Measurements from ENCODE around the gene KCTD7. TPM values are rescaled to one million over a fixed set of nuclear protein-coding genes. Genes with fewer than 3 reads are reported as not detected.

KCTD7 gene
- total and polyA plus RNA-seq, 2 of the 13 experiments (the other 11 are each of a cell fraction or from before 2014, with no cell fraction given), result 7.3 to 13.5 TPM

- TF ChIP-seq, protein P1, sequence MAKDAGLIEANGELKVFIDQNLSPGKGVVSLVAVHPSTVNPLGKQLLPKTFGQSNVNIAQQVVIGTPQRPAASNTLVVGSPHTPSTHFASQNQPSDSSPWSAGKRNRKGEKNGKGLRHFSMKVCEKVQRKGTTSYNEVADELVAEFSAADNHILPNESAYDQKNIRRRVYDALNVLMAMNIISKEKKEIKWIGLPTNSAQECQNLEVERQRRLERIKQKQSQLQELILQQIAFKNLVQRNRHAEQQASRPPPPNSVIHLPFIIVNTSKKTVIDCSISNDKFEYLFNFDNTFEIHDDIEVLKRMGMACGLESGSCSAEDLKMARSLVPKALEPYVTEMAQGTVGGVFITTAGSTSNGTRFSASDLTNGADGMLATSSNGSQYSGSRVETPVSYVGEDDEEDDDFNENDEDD (CRISPR knock-in tag; IDR thresholded peaks at IDR 0.05; ENCODE audit: borderline replicate concordance), result peak; percentile 74; the same call in 1 of the 2 replicates
- TF ChIP-seq, protein P2, sequence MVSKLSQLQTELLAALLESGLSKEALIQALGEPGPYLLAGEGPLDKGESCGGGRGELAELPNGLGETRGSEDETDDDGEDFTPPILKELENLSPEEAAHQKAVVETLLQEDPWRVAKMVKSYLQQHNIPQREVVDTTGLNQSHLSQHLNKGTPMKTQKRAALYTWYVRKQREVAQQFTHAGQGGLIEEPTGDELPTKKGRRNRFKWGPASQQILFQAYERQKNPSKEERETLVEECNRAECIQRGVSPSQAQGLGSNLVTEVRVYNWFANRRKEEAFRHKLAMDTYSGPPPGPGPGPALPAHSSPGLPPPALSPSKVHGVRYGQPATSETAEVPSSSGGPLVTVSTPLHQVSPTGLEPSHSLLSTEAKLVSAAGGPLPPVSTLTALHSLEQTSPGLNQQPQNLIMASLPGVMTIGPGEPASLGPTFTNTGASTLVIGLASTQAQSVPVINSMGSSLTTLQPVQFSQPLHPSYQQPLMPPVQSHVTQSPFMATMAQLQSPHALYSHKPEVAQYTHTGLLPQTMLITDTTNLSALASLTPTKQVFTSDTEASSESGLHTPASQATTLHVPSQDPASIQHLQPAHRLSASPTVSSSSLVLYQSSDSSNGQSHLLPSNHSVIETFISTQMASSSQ (IDR thresholded peaks at IDR 0.05; ENCODE audit: low read depth), result no peak
- TF ChIP-seq, protein P2 (CRISPR knock-in tag; IDR thresholded peaks at IDR 0.05; ENCODE audit: borderline replicate concordance), result peak; percentile 58; the same call in 1 of the 2 replicates
- TF ChIP-seq SALL1 (CRISPR knock-in tag; IDR thresholded peaks at IDR 0.05) (peak; percentile 76), MYNN (CRISPR knock-in tag; IDR thresholded peaks at IDR 0.05; ENCODE audit: low read depth) (no peak), RXRB (CRISPR knock-in tag; IDR thresholded peaks at IDR 0.05; ENCODE audit: borderline replicate concordance) (no peak), ZNF678 (CRISPR knock-in tag; IDR thresholded peaks at IDR 0.05) (0 out of 2 replicates have a peak, but pooled peaks have one; percentile 67), ZNF12 (CRISPR knock-in tag; IDR thresholded peaks at IDR 0.05) (peak; percentile 40; the same call in 1 of the 2 replicates), SMAD1 (CRISPR knock-in tag; IDR thresholded peaks at IDR 0.05; ENCODE audit: borderline replicate concordance, low read depth) (peak; percentile 85; the same call in 1 of the 2 replicates), ZNF333 (CRISPR knock-in tag; IDR thresholded peaks at IDR 0.05; ENCODE audit: borderline replicate concordance) (no peak), ZNF430 (CRISPR knock-in tag; IDR thresholded peaks at IDR 0.05) (peak; percentile 75), JUNB (CRISPR knock-in tag; IDR thresholded peaks at IDR 0.05; ENCODE audit: borderline replicate concordance) (no peak), ZNF720 (CRISPR knock-in tag; IDR thresholded peaks at IDR 0.05) (no peak)
- TF ChIP-seq, protein P3, sequence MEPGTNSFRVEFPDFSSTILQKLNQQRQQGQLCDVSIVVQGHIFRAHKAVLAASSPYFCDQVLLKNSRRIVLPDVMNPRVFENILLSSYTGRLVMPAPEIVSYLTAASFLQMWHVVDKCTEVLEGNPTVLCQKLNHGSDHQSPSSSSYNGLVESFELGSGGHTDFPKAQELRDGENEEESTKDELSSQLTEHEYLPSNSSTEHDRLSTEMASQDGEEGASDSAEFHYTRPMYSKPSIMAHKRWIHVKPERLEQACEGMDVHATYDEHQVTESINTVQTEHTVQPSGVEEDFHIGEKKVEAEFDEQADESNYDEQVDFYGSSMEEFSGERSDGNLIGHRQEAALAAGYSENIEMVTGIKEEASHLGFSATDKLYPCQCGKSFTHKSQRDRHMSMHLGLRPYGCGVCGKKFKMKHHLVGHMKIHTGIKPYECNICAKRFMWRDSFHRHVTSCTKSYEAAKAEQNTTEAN (CRISPR knock-in tag; conservative IDR thresholded peaks at IDR 0.05), result no peak; the same call in 1 of the 2 replicates
- TF ChIP-seq, protein P4, sequence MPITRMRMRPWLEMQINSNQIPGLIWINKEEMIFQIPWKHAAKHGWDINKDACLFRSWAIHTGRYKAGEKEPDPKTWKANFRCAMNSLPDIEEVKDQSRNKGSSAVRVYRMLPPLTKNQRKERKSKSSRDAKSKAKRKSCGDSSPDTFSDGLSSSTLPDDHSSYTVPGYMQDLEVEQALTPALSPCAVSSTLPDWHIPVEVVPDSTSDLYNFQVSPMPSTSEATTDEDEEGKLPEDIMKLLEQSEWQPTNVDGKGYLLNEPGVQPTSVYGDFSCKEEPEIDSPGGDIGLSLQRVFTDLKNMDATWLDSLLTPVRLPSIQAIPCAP (CRISPR knock-in tag; IDR thresholded peaks at IDR 0.05; ENCODE audit: low read depth), result no peak
- TF ChIP-seq, protein P5, sequence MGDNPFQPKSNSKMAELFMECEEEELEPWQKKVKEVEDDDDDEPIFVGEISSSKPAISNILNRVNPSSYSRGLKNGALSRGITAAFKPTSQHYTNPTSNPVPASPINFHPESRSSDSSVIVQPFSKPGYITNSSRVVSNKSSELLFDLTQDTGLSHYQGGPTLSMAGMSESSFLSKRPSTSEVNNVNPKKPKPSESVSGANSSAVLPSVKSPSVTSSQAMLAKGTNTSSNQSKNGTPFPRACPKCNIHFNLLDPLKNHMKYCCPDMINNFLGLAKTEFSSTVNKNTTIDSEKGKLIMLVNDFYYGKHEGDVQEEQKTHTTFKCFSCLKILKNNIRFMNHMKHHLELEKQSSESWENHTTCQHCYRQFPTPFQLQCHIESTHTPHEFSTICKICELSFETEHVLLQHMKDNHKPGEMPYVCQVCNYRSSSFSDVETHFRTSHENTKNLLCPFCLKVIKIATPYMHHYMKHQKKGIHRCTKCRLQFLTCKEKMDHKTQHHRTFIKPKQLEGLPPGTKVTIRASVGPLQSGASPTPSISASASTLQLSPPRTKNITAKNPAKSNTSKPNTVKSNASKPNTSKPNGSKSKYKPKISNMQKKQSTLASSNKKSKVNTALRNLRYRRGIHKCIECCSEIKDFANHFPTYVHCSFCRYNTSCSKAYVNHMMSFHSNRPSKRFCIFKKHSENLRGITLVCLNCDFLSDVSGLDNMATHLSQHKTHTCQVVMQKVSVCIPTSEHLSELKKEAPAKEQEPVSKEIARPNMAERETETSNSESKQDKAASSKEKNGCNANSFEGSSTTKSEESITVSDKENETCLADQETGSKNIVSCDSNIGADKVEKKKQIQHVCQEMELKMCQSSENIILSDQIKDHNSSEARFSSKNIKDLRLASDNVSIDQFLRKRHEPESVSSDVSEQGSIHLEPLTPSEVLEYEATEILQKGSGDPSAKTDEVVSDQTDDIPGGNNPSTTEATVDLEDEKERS (CRISPR knock-in tag; IDR thresholded peaks at IDR 0.05), result peak; percentile 57; the same call in 1 of the 2 replicates
Observed at GRCh38 chr7:66681491-66682349, 53.0 kb downstream of the KCTD7 start (continued).

All from HepG2 (cell line).